Stimulated activated CD8-positive, alpha-beta memory T cell treated with anti-CD3 and anti-CD28 coated beads, Interleukin-2, amount 100 ng/mL, for 1 hour (primary cell): ENCODE measurements around the gene PHLPP1.
A peak's percentile ranks its signal among the peaks of the same experiment; 100 is the strongest.
"Not testable (repeated sequence)": the region's sequence is repeated elsewhere in the genome, so short reads cannot be mapped to it uniquely, and the experiment has no call there.

Experiments used
- DNase-seq, 2 donors: peaks; one replicate each; pipeline ENCODE4 v3.0.0-alpha.2; 2020; ENCODE audit warnings: low read depth in 2 of 2

The PHLPP1 gene

DNA sequence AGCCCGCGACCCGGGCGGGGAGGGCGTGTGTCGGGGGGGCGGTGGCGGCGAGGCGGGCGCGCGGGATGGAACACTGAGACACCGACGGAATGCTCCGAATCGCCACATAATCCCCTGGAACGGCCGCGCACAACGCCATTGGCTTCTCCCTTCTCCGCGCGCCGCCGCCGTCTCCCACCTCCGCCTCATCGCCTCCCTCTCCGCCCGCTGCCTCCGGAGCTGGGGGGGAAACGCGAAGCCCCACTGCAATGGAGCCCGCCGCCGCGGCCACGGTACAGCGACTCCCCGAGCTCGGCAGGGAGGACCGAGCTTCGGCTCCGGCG lies at the start of gene PHLPP1:
TSS of gene PHLPP1 (plus strand) at position 106 of the 323 bp plus-strand sequence. CDS start at position 249, 143 bp downstream.
- no peak for DNase-seq

DNA sequence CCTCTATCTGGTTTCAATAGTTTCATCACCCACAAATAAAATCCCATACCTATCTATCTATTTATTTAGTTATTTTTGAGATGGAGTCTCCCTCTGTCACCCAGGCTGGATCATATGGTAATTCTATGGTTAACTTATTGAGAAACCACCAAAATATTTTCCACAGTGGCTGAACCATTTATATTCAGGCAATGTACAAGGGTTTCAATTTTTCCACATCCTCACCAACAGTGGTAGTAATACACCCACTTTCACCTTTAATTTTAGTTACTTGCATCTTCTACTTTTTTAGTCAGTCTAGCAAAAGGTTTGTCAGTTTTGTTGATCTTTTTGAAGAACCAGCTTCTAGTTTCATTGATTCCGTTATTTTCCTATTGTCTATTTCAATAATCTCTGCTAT lies 46.1 kb upstream of the PHLPP1 start:
- DNase-seq: no peak

GRCh38 chr18:62670573-62670972 lies 44.8 kb upstream of the PHLPP1 start:
- no peak for DNase-seq

DNA sequence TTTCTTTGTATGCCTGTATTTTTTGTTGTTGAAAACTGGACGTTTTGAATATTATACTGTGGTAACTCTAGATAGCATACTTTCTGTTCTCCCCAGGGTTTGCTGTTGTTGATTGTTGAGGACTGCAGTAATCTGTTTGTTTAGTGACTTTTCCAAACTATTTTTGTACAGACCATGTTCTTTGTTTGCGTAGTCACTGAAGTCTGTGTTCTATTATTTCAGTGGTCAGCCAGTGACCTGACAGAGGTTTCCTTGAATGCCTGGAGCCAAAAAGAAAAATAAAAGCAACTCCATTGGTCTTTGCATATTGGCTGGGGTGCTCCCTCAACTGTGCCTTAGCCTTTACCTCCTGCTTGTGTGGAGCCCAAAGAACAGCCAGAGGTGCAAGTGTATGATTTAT lies 42.7 kb upstream of the PHLPP1 start:
- DNase-seq: no peak

DNA sequence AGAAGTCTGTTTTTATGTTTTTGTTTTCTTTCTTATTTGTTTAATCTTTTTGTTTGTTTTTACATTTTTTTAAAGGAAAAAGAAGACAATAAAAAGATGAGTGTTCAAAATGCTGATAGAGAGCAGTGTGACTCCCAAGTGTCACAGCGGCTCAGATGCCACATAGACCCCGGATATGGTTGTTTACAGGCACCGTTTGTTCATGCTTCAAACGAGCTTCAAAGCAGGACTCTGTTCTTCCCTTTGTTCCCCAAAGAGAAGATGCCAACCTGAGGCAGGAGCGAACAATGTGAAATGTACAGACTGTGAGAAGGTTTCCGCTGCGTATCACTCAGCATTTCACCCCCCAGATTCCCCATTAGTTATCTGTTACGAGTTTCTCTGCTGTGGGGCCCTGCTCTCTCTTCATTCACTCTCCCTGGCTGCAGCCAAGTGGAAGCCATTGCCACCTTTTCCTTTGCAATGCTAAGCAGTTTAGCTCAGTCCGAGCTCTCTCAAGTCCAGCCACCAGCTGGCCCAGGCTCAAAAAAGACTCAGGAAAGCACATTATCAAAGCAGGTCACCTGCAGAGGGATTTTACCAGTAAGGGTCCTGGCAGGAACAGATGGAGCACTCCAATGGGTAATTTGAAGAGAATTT lies 36.4 kb upstream of the PHLPP1 start:
- DNase-seq: no peak

GRCh38 chr18:62682371-62682770 lies 33.0 kb upstream of the PHLPP1 start:
- no peak for DNase-seq

GRCh38 chr18:62683935-62684334 lies 31.4 kb upstream of the PHLPP1 start:
- DNase-seq: no peak

DNA sequence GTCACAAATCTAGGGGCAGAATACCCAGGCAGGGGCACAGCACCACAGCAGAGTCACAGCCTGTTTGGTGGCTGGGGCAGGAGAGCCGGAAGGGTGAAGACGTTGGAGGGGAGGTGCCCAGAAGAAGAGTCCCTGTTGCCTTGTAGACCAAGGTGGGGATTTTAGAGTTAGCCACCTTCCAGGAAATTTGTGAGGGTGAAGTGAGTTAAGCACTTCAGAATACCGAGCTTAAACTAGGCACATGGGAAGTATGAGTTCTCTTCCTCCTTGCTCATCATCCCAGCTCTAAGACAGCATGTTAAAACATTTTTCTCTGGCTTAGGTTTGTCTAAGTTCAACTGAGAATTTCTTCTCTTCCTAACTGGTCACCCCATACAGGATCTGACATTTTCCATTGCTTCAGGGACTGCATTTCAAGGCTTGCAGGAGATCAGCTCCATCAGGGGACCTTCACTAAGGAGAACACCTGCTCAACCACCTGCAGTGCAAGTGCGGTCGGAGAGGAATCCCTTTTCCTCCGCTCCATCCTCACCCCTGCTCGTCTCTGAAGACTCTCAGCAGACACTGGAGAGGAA lies 26.5 kb upstream of the PHLPP1 start:
- no peak for DNase-seq

GRCh38 chr18:62690236-62690815 lies 25.0 kb upstream of the PHLPP1 start:
- no peak for DNase-seq

GRCh38 chr18:62693659-62694058 lies 21.7 kb upstream of the PHLPP1 start:
- DNase-seq: no peak

- no peak for DNase-seq
Measured at GRCh38 chr18:62697636-62698035, 17.7 kb upstream of the PHLPP1 start.

DNA sequence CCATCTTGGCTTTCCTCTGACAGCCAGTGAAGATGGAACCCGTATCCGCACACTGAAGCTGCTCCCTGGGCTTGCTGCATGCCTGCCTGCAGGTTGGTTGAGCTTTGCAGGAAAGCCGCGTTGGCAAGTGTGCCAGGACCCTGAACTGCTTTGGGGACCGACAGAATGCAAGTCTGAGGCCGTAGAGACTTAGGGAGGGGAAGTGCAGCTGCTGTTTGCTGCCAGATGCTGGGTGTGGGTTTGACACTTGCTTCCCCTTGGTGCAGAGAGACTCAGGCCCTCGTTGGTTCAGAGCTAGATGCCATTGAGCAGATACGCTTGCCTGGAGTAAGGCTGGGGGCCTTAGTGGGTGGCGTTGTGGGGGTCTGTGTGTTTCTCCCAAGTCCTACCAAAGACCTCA lies 13.1 kb upstream of the PHLPP1 start:
- DNase-seq: no peak

DNA sequence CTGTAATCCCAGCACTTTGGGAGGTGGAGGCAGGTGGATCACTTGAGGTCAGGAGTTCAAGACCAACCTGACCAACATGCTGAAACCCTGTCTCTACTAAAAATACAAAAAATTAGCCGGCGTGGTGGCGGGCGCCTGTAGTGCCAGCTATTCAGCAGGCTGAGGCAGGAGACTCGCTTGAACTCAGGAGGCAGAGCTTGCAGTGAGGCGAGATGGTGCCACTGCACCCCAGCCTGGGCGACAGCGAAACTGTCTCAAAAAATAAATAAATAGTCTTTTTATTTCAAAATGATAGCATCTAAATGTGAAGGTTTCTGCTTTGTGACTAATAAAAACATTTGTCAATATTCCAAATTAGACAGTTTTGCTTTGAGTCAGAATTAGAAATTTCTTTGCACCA lies 8.5 kb upstream of the PHLPP1 start:
- not testable (repeated sequence) for DNase-seq

GRCh38 chr18:62709908-62710307 lies 5.4 kb upstream of the PHLPP1 start:
- not testable (repeated sequence) for DNase-seq

DNA sequence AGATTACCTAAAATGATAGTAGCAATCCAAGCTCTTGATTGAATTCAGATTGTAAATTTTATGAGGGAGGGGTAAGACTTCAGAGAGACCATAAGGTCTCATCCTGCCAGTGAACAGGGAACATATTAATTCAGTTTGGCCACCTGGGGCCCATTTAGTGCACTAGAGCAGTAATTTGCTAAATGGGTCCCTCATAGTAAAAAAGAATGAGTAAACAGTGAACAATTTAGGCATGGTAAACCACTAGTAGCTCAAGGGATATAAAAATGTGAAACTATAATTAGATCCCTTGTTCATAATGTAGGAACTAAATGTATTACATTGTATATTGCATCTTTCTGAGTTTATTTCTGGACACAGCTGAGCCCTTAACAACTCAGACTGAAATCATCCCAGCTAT lies 4.9 kb upstream of the PHLPP1 start:
- DNase-seq: no peak

DNA sequence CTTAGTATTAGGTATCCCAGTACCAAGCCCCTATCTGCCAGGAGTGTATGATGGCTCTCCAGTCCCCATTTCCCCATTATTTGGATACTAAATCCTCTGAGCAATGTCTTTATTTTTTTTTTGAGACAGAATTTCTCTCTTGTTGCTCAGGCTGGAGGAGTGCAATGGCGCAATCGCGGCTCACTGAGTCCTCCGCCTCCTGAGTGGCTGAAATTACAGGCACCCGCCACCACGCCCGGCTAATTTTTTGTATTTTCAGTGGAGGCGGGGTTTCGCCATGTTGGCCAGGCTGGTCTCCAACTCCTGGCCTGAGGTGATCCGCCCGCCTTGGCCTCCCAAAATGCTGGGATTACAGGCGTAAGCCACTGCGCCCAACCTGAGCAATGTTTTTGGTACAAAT lies 3.6 kb upstream of the PHLPP1 start:
- DNase-seq: no peak

GRCh38 chr18:62713651-62714247 lies 1.6 kb upstream of the PHLPP1 start:
- DNase-seq: no peak

DNA sequence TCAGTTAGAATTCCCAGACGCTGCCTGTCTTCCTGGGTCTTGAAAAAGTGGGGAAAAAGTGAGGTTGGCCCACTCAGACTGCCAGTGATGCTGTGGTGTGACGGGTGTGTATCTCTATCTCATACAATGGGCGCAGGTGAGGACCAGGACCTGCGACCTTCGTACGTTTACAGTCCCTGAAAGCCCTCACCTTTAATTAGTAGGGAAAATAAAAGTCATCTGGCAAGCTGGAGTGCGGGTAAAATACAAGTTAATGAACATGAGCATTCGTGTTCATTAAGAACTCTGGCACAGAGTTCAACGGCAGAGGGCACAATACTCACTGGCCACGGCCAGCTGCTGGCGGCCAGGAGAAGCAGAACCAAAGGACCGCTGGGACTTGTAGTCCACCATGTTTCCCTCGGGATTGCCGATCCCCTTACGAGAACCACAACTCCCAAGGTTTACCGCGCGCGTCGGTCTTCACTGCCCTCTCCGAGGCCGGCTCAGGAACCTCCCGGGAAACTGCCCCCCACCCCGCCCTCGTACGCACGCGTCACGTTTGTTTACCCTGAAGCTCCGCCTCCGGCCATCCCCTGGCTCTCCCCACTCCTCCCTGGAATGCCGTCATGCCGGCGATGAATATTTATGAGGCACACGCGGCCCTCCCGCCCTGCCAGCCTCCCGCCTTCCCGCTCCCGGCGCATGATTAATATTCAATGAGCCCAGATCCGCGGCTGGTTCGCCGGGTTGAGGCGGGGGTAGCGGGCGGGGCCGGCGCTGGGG lies 488 bp upstream of the PHLPP1 start:
- DNase-seq: peak; percentile 81 to 87

DNA sequence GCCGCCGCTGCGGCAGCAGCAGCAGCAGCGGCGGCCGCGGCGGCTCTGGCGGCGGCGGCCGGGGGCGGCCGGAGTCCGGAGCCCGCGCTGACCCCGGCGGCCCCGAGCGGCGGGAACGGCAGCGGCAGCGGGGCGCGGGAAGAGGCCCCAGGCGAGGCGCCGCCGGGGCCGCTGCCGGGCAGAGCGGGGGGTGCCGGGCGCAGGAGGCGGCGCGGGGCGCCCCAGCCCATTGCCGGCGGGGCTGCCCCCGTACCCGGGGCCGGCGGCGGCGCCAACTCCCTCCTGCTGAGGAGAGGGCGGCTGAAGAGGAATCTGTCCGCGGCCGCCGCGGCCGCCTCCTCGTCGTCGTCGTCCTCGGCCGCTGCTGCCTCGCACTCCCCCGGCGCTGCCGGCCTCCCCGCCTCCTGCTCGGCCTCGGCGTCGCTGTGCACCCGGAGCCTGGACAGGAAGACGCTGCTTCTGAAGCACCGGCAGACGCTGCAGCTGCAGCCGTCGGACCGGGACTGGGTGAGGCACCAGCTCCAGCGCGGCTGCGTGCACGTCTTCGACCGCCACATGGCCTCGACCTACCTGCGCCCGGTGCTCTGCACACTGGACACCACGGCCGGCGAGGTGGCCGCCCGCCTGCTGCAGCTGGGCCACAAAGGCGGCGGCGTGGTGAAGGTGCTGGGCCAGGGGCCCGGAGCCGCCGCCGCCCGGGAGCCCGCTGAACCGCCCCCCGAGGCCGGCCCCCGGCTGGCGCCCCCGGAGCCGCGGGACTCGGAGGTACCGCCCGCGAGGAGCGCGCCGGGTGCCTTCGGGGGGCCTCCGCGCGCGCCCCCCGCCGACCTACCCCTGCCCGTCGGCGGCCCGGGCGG lies 646 bp downstream of the PHLPP1 start:
- DNase-seq: peak; percentile 20 to 26

GRCh38 chr18:62716619-62717168 lies 1.4 kb downstream of the PHLPP1 start:
- DNase-seq: no peak
